ENCODE measurements around the gene VAV3.
"Not testable (repeated sequence)": the region's sequence is repeated elsewhere in the genome, so short reads cannot be mapped to it uniquely, and the experiment has no call there.

Gene VAV3

DNA sequence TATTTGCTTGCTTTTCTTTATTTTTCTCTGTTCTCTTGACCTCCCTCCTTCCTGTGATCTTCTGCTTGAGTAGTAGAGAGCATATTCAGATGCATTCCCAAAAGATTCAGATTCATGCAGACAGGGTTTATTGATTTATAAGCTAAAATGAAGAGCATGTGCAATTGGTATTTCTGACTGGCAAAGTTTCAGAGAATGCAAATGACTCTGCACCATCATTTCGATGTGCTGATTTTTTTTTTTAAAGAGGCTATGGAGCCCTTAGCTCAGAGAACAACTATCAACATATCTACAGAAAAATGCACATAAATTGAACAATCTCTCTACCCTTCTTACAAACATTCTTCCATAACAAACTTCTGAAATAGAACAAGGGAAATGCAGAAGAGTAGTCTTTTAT is 312.0 kb downstream of the VAV3 start:
- TF ChIP-seq, protein P1, sequence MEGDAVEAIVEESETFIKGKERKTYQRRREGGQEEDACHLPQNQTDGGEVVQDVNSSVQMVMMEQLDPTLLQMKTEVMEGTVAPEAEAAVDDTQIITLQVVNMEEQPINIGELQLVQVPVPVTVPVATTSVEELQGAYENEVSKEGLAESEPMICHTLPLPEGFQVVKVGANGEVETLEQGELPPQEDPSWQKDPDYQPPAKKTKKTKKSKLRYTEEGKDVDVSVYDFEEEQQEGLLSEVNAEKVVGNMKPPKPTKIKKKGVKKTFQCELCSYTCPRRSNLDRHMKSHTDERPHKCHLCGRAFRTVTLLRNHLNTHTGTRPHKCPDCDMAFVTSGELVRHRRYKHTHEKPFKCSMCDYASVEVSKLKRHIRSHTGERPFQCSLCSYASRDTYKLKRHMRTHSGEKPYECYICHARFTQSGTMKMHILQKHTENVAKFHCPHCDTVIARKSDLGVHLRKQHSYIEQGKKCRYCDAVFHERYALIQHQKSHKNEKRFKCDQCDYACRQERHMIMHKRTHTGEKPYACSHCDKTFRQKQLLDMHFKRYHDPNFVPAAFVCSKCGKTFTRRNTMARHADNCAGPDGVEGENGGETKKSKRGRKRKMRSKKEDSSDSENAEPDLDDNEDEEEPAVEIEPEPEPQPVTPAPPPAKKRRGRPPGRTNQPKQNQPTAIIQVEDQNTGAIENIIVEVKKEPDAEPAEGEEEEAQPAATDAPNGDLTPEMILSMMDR (IDR thresholded peaks at IDR 0.05; ENCODE audit: low read depth, low read length) = no peak
- DNase-seq (ENCODE audit: extremely low read depth, low read depth) = no peak

DNA sequence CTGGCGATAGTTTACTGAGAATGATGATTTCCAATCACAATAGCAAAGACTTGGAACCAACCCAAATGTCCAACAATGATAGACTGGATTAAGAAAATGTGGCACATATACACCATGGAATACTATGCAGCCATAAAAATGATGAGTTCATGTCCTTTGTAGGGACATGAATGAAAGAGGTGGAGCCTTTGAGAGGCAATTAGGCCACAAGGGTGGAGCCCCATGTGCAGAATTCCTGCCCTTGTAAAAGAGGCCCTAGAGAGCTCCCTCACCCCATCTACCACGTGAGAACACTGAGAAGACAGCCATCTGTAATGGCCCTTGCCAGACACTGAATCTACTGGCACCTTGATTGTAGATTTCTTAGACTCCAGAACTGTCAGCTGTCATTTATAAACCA is 314.2 kb downstream of the VAV3 start:
- not testable (repeated sequence) for DNase-seq (ENCODE audit: extremely low read depth, low read depth)

DNA sequence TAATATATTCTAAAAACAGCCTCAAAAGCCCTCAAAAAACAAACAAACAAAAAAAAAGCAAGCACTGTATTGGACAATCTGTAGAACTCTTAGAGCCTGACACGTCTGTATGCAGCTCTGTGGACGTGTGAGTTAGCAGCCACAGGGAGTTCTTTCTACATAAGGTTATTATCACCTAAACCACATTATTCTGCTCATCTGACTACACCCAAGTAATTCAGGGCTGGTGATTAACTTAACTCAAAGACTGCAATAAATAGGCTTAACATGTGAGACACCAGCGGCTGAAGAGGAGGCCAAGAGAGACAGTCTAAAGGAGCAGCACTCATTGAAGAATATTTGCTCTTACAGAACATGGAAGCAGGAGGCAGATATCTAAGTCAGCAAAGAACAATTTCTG is 316.0 kb downstream of the VAV3 start:
- DNase-seq (ENCODE audit: extremely low read depth, low read depth) = no peak
- TF ChIP-seq, protein P1 (IDR thresholded peaks at IDR 0.05; ENCODE audit: low read depth, low read length) = no peak

DNA sequence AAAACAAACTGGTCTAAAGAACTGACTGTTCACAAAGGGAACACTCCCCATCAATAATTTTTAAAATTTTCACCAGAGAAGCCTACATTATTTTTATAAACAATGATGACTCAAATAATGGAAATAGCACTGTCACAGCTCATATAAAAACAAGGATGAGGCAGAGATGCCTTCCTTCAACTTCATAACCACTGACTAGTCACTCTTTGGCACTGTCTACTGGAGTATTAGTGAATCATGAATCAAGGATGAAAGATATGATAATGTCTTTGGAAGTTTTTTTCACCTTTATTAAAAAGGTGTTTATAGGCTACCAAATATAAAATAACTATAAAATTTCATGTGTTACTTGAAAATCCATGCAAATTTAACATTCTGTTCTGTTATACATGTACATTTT is 316.9 kb downstream of the VAV3 start:
- DNase-seq (ENCODE audit: extremely low read depth, low read depth) = no peak
- TF ChIP-seq, protein P1 (IDR thresholded peaks at IDR 0.05; ENCODE audit: low read depth, low read length) = no peak

DNA sequence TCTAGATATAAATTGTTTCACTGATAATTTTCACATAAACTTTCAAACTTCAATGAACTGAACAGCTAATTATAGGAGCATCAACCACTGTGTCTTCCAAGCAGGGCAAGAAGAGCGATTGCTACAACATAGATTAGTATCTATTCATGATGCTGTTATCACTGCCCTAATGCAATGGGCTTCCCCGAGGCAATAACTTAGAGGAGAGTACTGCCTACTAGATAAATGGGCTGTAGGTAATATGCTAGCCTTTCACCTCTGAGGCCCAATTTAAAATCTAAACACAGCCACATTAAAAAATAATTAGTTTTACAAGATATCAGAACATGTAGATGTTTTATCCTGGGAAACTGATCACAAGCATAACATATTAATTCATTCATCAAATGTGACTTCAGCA is 318.0 kb downstream of the VAV3 start:
- TF ChIP-seq, protein P1 (IDR thresholded peaks at IDR 0.05; ENCODE audit: low read depth, low read length) = no peak
- DNase-seq (ENCODE audit: extremely low read depth, low read depth) = no peak

DNA sequence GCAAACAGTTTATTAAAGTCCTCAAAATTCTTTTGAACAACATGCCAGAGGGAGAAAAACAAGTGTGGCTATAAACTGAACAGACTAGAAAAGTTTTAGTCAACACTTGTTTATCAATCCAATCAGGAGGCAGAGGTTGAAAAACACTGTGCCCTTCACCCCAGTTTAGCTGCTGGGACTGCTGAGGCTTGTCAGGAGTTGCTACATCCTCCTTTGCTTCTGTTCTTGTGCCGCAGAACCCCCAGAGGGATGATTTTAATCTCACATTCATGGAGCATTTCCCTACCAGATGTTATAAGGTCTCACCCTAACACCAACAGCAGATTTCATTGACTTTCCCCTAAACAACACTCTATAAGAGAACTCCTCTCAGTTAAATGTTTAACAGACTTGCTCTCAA is 321.2 kb downstream of the VAV3 start:
- no peak for DNase-seq (ENCODE audit: extremely low read depth, low read depth)
- TF ChIP-seq, protein P1 (IDR thresholded peaks at IDR 0.05; ENCODE audit: low read depth, low read length) = no peak

DNA sequence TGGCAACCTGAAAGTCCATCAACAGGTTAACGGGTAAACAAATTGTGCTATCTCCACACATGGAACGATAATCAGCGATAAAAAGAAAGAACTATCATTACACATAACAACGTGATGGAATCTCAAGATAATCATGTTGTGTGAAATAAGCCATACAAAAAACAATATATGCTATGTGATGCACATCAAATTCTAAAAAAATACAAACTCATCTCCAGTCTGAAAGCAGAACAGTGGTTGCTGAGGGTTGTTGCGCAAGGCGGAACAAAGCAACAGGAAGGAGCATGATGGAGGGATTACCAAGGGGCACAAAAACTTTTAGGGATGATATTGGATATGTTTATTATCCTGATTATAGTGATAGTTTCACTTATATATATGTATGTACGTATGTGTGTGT is 324.8 kb downstream of the VAV3 start:
- DNase-seq (ENCODE audit: extremely low read depth, low read depth) = no peak
- TF ChIP-seq, protein P1 (IDR thresholded peaks at IDR 0.05; ENCODE audit: low read depth, low read length) = no peak

DNA sequence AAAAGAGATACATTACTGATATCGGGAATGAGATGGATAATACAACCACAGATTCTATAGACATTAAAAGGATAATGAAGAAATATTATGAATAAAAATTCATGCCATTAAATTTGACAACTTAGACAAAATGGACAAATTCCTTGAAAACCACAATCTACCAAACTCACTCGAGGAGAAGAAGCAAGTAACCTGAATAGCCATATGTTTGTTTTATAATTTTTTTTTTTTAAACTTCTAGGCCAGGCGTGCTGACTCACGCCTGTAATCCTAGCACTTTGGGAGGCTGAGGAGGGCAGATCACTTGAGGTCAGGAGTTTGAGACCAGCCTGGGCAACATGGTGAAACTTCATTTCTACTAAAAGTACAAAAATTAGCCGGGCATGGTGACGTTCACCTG is 327.9 kb downstream of the VAV3 start:
- no peak for DNase-seq (ENCODE audit: extremely low read depth, low read depth)
- TF ChIP-seq, protein P1 (IDR thresholded peaks at IDR 0.05; ENCODE audit: low read depth, low read length) = no peak
